Retinal pigment epithelial cell (primary cell): Measurements from ENCODE around the gene PAX7.

Experiments used
- DNase-seq: peaks from one replicate; pipeline ENCODE4 v3.0.0-alpha.2; 2010; ENCODE audit warnings: low read depth
- H3K4me3 ChIP-seq: 2 replicates; pipeline ENCODE4 v1.5.1; 2011; ENCODE audit warnings: mild to moderate bottlenecking, low read length, control low read depth, moderate library complexity
- CTCF ChIP-seq: conservative IDR thresholded peaks from 2 replicates; pipeline ENCODE4 v1.5.1; 2011; ENCODE audit warnings: low read depth, low read length, control low read depth, inconsistent platforms

Gene PAX7

GRCh38 chr1:18776777-18777176 lies 146.1 kb downstream of the PAX7 start:
- no peak for DNase-seq
- no peak for TF ChIP-seq CTCF
- no peak overlapping the region for H3K4me3 ChIP-seq

GRCh38 chr1:18778437-18778836 lies 147.8 kb downstream of the PAX7 start:
- no peak for DNase-seq
- no peak for TF ChIP-seq CTCF
- no peak overlapping the region for H3K4me3 ChIP-seq

- no peak for TF ChIP-seq CTCF
- no peak overlapping the region for H3K4me3 ChIP-seq
- no peak for DNase-seq
Observed at GRCh38 chr1:18781031-18781430, 150.4 kb downstream of the PAX7 start.

- no peak for TF ChIP-seq CTCF
- H3K4me3 ChIP-seq, result no peak overlapping the region
- DNase-seq, result no peak
Observed at GRCh38 chr1:18783705-18784481, 153.2 kb downstream of the PAX7 start.

- no peak for DNase-seq
- no peak for TF ChIP-seq CTCF
- H3K4me3 ChIP-seq, result no peak overlapping the region
Observed at GRCh38 chr1:18784482-18784831, 153.8 kb downstream of the PAX7 start.

GRCh38 chr1:18786149-18786548 lies 155.5 kb downstream of the PAX7 start:
- TF ChIP-seq CTCF, result no peak
- DNase-seq, result no peak
- no peak overlapping the region for H3K4me3 ChIP-seq

GRCh38 chr1:18787825-18788385 lies 157.3 kb downstream of the PAX7 start:
- H3K4me3 ChIP-seq, result no peak overlapping the region
- no peak for DNase-seq
- no peak for TF ChIP-seq CTCF
